Stimulated activated CD8-positive, alpha-beta memory T cell treated with anti-CD3 and anti-CD28 coated beads, Interleukin-2, amount 100 ng/mL, for 1 hour (primary cell): ENCODE data around the gene REPS2.

Source experiments
- DNase-seq, 2 donors: peaks; one replicate each; pipeline ENCODE4 v3.0.0-alpha.2; 2020; ENCODE audit warnings: low read depth in 2 of 2

The REPS2 gene

DNA sequence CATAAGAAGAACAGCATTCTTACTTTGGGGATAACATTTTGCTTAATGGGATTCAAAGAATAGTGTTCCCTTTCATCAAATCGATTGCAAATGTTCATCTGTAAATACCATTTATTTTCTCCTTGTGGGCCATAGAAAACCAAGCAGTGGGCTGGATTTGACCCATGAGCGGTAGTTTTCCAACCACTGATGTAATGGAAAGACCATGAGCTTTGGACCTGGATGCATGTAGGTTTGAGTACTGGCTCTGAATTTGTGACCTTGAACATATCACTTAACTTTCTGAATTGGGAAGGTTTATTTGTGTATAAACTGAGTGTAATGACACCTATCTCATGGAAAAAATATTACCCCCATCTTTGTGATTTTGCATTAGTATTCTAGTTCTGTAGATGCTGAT, 54.3 kb downstream of the REPS2 start:
- no peak for DNase-seq

DNA sequence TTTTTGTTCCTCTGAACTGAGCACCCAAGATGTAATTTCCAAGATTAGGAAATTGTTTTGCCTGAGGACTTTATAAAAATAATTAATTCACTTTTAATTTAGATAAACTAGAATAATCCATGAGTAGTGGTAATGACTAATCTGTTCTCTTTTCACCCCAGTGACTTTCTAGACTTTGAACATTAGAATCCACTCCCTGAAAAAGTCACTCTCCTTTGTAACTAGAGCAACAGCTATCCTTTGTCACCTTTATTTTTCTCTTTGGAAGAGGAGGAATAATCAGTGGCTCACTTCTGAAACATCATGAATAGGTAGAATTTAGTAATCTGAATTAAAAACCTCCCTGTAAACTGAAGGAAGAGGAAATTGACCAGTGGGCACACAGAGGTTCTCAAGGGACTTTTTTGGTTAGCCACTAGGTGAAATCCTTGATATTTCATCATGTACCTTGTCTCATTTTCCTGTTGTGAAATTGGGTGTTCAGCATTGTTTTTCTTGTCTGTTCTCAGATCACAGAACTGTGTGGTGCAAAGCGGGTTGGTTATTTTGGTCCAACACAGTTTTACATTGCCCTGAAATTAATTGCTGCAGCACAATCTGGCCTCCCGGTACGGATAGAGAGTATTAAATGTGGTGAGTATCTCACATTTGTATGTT, 59.4 kb downstream of the REPS2 start:
- DNase-seq = no peak

DNA sequence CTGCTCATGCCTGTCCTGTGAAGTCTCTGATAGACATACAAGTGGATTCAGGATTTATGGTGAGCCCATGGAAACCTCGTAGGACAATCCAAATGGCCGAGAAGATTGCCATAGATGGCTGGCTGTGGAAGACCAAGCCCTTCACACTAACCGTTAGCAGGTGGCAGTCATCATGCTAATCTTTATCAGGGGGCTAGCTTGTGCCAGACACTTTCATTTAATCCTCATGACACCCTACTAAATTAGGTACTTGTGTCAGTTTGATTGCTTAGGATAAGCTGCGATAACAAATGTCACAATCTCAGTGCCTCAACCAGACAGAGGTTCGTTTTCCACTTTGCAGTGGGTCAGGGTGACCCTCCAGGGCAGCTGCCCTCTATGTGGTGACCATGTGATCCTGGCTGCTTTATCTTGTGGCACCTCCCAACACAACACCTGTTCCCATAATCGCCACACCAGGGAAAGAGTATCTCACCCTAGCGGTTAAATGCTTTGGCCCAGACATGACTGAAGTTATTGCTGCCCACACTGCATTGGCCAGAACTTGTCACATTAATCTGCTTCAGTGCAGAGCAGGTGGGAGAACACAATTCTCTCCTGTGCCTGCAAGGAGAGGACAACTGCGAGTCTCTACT, 60.8 kb downstream of the REPS2 start:
- DNase-seq = no peak

DNA sequence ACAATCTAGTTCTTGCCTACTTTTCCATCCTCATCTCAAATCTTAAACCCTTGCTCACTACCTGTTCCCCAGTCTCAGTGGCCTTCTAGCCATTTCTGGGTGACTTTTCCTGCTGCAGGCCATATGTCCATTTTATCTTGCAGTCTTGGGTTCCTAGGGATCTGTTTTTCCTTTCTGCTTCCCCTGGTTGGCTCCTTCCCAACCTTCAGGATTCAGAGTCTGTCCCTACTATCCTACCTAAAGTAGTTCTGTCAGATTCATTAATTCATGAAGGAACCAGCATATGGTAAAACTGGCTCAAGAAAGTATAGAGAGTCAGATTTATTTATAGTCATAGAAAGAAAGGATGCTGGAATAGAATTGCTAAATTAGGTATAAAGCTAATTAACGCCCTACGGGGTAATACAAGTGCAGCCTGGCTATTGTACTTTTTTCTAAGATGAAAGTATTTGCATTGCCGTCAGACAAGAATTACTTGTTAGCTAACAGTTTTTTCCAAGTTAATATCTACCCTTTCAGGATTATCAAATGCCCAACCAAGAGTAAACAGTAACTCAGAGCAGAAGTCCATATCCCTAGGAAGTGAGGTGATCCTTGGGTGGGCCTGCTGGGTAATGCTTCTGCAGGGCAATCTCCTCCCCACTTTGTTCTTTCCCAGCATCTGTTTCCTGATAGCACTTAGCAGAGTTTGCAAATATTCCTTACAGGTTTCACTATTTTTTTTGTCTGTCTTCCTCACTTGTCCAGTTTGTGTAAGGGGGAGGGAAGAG, 63.6 kb downstream of the REPS2 start:
- no peak for DNase-seq

DNA sequence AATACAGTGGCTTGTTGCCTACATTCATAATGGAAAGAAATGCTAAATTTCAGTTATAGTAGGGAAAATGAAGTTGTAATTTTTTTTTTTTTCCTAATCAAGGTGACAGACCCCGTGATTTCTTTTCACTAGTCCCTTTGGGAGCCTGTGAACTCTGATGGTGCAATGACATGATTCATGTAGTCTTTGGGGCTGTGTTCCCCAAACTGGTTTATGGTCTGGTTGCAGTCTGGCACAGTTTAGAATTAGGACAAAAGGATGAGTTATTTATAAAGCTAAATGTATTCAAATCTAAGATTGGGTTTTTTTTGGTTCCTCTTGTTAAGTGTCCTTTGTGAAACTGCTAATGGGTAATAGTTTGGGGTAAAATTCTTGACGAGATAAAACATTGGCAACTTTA, 66.0 kb downstream of the REPS2 start:
- no peak for DNase-seq

DNA sequence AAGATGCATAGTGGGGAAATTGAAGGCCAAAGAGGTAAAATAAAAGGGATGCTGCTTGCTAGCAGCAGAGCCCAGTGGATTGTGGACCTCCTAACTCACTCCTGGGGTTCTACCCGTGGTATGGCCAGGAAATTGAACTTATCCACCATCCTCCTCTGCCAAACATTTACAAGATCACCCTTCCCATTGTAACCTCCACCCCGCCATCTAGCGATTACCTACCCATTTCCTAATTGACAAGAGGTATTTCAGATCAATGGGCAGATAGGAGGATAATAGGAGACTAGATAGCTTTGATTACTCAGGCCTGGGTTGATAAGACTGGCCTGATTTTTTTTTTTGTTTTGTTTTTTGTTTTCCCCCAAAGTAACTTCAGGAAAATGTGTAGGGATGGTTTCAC, 67.8 kb downstream of the REPS2 start:
- DNase-seq = no peak

DNA sequence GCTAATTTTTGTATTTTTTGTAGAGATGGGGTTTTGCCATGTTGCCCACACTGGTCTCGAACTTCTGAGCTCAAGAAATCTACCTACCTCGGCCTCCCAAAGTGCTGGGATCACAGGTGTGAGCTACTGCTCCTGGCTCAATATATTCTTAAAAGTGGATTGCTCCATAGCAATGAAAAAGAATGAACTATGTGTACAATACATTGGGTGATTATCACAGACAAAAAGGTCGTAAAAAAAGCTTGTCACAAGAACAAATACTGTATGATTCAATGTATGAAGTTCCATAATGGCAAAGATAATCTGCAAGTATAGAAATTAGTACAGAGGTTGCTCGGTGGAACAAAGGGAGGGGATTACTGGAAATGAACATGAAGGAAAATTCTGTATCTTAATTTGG, 70.7 kb downstream of the REPS2 start:
- DNase-seq = no peak

DNA sequence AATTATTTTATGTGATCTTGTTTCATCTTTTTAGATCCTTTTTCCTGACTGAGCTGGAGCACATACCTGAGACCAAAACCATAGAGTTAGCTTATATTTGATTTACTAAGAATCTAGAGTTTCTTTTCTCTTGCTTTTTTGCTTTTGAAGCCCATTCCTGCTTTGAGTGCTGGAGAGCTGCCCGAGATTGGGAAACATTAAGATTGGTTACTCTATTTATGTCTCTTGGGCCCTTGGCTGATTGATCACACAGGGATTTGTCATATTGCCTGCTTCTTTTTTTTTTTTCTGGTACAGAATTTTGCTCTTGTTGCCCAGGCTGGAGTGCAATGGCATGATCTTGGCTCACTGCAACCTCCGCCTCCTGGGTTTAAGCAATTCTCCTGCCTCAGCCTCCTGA, 73.9 kb downstream of the REPS2 start:
- DNase-seq = no peak

DNA sequence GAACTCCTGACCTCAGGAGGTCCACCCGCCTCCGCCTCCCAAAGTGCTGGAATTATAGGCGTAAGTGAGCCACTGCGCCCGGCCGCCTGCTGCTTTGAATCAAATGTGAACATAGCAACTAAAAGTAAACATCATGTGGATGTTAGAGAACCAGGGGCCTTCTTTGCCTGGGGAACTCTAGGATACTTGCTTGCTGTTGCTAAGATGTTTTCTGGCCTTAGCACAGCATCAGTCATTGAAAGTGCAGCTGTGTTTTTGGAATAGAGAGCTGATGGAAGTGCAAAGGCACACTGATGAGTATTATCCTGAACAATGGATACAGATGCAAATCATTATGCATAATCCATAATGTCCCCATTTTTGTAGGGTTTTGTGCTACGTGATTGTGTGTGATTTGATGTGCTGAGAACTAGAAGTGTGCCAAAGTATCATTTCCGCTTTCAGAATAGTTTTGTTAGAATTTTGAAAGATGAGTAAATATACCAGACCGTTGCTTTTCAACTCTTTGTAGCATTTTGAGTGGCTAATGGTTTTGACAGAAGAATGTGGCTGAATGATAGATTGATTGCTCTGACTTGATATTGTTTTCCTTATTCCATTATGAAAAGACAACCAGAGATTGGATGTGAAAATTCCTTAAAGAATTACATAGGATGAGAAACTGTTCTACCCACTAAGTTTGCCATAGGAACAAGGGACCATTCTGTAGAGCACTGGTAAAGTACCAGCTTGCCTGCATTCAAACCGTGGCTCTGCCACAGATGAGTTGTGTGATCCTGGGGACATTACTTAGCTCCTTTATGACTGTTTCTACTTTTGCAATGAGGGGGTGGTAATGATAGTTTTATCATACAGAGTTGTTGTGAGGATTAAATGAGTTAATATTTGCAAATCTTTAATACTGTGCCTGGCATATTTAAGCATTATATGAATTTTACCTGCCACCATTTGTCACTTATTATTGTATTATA, 74.7 kb downstream of the REPS2 start:
- no peak for DNase-seq

DNA sequence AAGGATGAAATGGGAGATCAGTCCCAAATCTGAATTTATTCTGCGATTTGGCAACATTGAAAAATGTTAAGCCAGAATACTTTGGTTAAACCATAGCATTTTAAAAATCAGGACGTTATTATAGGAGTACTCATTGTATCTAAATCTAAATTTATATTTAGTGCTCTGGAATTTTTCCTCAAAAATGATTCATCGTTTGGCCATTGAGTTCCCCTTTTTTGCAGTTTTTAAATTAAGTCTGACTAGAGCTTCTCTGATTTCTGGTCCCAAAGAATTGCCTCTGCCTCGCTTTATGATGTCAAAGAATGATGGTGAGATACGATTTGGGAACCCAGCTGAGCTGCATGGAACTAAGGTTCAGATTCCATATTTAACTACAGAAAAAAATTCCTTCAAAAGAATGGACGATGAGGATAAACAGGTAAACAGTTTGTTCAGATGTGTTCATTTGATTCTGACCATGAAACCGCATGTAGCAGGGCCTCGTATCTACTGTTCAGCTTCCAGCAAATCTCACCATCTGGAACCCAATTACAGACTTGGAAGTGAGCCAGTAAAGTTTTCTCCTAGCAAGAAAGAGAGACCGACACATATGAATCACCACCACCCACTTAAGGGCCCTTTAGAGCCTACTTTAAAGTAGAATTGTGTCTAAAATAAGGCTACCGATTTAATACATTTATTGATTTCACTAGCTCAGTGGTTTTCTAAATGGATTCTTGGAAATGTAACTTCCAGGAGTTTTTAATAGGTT, 75.6 kb downstream of the REPS2 start:
- no peak for DNase-seq

DNA sequence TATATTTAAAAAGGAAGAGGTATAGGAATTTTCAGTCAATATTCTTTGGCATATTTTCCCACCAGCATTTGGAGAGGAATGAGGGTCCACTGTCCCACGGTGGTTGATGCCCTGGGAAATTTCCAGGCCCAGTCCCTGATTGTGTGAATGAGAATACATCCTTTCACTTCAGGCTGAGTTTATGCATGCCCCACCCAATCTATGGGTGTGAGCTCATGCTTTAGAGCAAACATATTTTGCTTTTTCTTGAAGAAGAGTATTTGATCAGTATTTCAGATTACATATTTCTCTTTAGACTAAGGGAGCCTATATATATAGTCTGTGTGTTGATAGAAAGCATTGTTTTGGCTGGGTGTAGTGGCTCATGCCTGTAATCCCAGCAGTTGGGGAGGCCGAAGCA, 77.2 kb downstream of the REPS2 start:
- DNase-seq = no peak

DNA sequence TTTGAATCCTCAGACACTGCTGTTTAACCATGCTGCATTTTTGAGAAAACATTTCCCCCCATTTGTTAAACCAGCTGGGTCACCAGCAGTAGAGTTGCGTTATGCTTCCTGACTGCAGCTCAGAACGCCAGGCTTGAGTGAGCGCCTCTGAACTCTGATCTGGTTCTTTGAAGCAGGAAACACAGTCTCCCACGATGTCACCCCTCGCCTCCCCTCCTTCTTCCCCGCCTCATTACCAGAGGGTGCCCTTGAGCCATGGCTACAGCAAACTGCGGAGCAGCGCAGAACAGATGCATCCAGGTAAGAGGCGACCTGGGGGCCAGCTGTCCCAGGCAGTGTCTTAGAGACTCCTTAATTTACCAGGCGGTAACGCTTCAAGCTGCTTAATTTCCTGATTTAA, 78.4 kb downstream of the REPS2 start:
- no peak for DNase-seq

DNA sequence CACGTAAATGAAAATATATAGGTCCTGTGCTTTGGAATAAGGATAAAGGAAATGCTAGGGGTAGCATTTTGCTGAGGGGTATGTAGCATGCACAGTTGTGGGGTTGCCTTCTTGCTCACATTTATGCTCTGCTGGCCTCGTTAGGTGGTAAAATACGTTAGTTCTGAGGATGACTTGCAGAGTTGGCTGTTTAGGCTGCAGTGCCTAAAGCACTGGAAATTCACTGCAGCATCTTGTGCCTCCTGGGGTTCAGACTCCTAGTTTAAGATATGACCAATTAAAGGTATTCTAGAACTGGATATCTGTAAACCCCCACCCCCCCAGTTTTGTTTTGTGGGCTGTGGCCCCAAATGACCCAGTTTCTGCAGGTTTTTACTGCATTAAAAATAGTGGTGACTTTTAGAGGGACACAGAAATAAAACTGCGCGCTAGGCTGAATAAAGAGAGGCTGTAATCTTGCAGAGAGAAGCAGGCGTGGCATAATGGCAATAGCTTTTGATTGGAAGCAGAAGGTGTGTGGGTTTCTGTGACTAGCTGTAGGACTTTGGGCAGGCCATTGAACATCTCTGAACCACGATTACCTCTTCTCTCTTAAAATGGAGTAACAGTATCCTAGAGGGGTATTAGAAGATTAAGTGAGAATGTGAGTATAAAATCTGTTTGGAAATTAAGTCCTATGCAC, 79.3 kb downstream of the REPS2 start:
- DNase-seq = no peak

DNA sequence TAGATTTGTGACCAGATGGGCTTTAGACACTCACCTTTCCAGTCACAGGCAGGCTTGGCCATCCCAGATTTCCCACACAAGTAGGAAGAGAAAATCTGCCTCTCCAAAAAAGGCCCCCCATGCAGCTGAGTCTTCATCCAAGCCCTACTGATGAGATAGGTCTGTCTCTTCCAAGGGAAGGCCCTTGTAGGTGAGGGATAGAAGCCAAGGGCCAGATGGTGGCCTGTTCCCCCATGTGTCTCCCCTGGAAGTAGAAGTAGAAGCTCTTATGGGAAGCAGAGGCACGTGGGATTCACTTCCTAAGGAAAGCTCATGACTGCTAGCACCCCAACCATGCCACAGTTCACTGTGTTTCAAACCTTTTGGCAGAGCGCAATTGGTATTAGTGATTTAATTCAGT, 81.5 kb downstream of the REPS2 start:
- DNase-seq = no peak

DNA sequence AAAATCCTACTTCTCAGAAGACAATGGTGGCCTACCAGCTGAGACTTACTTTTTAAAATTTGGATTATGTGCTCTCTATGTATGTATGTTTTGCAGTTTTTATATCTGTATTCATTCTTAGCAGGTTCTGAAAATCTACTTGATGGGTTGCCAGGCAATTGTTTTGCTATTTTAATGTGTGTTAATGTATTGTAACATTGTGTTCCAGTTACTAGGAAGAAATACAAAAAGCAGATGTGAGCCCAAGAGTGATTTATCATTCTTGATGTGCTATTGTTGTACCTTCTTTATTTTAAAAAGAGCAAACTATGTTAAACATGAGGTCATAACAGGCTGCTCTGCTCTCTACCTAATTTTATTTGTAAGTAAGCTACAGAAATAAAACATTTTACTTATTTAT, 81.9 kb downstream of the REPS2 start:
- DNase-seq = no peak

DNA sequence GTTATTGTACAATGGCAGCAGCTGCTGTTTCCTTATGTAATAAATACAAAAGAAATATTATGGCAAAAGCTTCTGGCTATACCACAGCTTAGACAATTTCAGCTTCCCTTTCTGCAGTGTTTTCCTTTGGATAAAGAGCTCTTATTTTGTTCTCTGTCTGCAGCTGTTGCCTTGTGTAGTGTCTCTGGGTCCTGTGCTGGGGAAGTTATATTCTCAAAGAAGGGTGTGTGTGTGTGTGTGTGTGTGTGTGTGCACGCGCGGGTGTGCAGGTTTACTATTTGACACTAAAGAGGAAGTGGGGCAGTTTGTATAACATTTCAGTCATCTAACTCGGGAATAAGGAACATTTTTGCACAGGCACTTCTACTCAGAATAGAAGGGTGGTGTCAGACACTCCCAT, 83.6 kb downstream of the REPS2 start:
- no peak for DNase-seq

DNA sequence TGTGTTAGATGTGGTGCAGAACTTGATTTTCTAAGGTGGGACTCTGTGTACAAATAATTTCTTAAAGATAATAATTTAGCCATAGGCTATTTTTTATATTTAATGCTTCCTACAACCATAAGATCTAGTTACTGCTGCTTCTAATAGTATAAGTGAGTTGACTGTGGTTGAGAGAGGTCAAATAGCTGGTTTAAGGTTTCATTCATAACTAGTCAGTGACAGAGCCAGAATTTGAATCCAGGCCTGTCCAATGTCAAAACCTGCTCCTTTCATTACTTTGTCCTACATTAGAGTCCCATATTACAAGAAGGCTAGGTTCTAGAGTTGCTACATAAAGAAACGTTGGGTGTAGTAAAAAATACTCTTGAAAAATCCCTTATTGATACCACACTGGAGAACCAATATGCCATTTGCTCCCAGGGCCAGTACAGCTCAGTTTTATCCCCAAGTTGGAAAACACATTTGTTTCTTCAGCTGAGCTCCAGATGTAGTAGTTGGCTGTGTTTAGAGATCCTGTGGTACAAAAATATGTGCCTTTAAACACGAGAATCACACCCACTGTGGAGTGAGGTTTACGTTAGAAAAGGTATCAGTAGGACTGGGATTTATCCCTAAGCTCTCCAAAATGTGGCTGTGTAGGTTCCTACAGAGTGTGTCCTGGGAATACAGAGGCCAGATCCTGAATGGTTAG, 84.3 kb downstream of the REPS2 start:
- no peak for DNase-seq

DNA sequence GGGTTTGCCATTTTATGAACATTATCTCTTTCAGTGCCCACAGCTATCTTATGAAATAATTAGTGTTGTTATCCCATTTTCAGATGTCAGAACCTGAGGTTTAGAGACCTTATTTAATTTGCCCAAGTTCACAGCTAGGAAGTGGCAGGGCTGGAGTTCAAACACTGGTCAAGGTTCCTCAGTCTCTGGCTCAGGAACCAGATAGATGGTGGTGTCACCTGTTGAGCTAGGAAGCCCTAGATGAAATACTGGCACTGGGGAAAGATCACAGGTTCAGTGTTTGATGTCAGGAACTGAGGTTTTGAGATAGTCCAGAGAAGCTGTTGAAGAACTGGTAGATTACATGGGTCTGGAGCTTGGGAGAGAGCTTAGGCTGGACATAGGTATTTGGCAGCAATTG, 85.4 kb downstream of the REPS2 start:
- DNase-seq = no peak

DNA sequence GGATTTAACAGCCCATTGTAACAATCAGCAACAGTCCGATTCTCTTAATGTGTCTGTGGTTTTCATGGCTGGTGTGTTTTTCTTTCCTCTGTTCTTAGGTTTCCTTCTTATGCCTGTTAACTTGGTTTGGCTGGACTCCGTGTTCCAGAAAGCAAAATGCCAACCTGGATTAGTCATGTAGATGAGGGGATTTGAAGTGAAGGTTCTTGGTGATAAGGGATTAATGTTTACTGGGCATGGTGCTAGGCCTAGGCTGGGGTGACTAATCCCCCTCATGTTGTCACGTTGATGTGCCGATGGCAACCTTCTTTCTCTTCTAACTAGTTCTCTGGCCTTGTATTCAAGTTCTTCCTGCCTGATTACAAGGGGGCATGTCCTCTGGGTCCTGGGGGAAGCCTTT, 85.9 kb downstream of the REPS2 start:
- DNase-seq = no peak

DNA sequence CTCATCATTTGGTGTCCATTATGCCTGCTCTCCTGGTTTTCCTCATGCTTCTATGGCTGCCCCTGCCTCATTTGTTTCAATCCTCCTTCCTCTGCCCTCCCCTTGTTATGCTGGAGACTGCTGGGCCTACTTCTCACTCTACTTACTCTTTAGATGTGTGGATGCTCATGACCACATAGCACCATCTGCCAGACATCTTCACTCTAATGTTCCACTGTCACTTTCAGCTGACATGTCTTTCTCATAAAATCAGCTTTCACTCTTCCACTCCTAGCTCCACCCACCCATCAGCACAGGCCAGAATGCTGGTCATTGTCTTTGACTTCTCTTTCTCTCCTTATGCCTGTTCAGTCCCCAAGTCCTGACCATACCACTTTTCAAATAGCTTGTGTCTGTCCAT, 86.8 kb downstream of the REPS2 start:
- no peak for DNase-seq
